Glutamatergic neuron (in vitro differentiated cells): ENCODE data around the gene XYLT1. TPM values are rescaled to one million over a fixed set of nuclear protein-coding genes. Genes with fewer than 3 reads are reported as not detected.
"Not testable (repeated sequence)": the region's sequence is repeated elsewhere in the genome, so short reads cannot be mapped to it uniquely, and the experiment has no call there.

ENCODE experiments used
- DNase-seq: peaks from one replicate; pipeline ENCODE4 v3.0.0; 2022
- H3K27ac Mint-ChIP-seq: one replicate; pipeline ENCODE4 v1.8.0; 2020; ENCODE audit warnings: mild to moderate bottlenecking, mixed read lengths, inconsistent platforms; ENCODE audit not compliant: unreplicated experiment
- H3K27me3 Mint-ChIP-seq: one replicate; pipeline ENCODE4 v1.8.0; 2020; ENCODE audit warnings: mild to moderate bottlenecking, moderate library complexity, mixed read lengths, inconsistent platforms; ENCODE audit not compliant: unreplicated experiment
- H3K36me3 Mint-ChIP-seq: one replicate; pipeline ENCODE4 v1.8.0; 2020; ENCODE audit warnings: mild to moderate bottlenecking, mixed read lengths, inconsistent platforms; ENCODE audit not compliant: unreplicated experiment
- H3K4me1 Mint-ChIP-seq: one replicate; pipeline ENCODE4 v1.8.0; 2020; ENCODE audit warnings: mild to moderate bottlenecking, low read depth, mixed read lengths, inconsistent platforms; ENCODE audit not compliant: unreplicated experiment
- H3K4me3 Mint-ChIP-seq: one replicate; pipeline ENCODE4 v1.8.0; 2020; ENCODE audit warnings: mild to moderate bottlenecking, mixed read lengths, inconsistent platforms; ENCODE audit not compliant: unreplicated experiment
- H3K9me3 Mint-ChIP-seq: one replicate; pipeline ENCODE4 v1.8.0; 2020; ENCODE audit warnings: mild to moderate bottlenecking, moderate library complexity, mixed read lengths, inconsistent platforms; ENCODE audit not compliant: unreplicated experiment
- CTCF ChIP-seq: fragments of 200-600 bp; sonication (generic); IDR thresholded peaks from one replicate; pipeline ENCODE4 v1.5.0; 2021; ENCODE audit not compliant: partially characterized antibody, unreplicated experiment
- total RNA-seq: library from RNA; stranded (reverse); fragmentation: NEBNext Ultra II Directional; extraction: Animal tissue kit (Norgen Biotek cat#: 25700); gene quantifications from one replicate; pipeline ENCODE4 v1.2.1, GENCODE V29; 2021; ENCODE audit not compliant: unreplicated experiment

Gene XYLT1
- total RNA-seq, 1 donor from 2014 or later = 18.4 TPM

DNA sequence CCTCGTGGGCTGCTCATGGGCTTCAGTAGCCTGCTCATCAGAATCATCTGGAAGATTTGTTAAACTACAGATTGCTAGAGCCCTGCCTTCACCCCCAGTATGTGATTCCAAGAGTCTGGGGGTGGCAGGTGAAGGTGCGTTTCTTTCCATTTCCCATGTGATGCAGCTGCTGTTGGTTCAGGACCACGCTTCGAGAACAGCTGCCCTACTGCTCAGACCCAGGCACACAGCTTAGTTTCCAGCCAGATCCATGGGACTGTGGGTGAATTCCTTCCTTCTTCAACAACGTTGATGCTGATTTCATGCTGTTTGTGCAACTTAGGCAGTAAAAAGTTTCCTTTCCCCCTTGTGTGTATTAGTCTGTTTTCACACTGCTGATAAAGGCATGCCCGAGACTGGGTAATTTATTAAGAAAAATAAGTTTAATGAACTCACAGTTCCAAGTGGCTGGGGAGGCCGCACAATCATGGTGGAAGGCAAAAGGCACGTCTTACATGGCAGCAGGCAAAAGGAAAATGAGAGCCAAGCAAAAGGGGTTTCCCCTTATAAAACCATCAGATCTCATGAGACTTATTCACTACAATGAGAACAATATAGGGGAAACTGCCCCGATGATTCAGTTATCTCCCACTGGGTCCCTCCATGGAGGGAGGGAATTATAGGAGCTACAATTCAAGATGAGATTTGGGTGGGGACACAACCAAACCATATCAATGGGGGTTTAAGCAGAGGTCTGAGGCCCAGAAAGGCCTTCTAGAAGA lies 159.2 kb downstream of the XYLT1 start:
- Mint-ChIP-seq H3K4me3 (no peak overlapping the region), H3K36me3 (no peaks in the 10 kb centered on the region), H3K27me3 (peaks cover 4% of the 10 kb centered on the region), H3K9me3 (peaks cover 2% of the 10 kb centered on the region), H3K27ac (no peak overlapping the region), H3K4me1 (peaks cover 4% of the 10 kb centered on the region)
- TF ChIP-seq CTCF = no peak
- no peak for DNase-seq

DNA sequence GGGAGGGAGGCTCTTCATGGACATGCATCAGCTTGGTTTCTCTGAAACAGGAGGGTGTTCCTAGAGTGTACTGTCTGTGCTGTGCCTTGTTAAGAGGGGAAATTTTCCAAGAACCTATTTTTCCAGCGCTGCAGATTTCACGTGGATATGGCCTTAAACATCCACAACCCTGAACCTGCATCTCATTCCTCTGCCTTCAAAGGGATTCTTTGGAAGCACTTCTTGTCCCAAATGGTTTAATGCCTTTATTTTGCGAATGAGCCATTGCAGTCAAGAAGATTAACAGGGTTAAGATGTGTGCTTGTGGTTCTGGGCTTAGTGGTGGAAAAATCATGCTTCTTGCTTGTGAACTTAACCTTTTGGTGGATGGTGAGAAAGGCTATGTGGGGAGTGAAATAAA lies 161.2 kb downstream of the XYLT1 start:
- TF ChIP-seq CTCF = no peak
- no peak overlapping the region for H3K27ac Mint-ChIP-seq
- peaks cover 2% of the 10 kb centered on the region for H3K9me3 Mint-ChIP-seq
- no peaks in the 10 kb centered on the region for H3K36me3 Mint-ChIP-seq
- DNase-seq = no peak
- H3K27me3 Mint-ChIP-seq = peaks cover 4% of the 10 kb centered on the region
- peaks cover 4% of the 10 kb centered on the region for H3K4me1 Mint-ChIP-seq
- no peak overlapping the region for H3K4me3 Mint-ChIP-seq

- Mint-ChIP-seq H3K4me1 (peaks cover 6% of the 10 kb centered on the region), H3K9me3 (peaks cover 2% of the 10 kb centered on the region), H3K27ac (no peak overlapping the region), H3K36me3 (no peaks in the 10 kb centered on the region), H3K27me3 (peaks cover 4% of the 10 kb centered on the region), H3K4me3 (no peak overlapping the region)
- no peak for DNase-seq
- no peak for TF ChIP-seq CTCF
These were observed 162.6 kb downstream of the XYLT1 start for GRCh38 chr16:17308186-17308585.

DNA sequence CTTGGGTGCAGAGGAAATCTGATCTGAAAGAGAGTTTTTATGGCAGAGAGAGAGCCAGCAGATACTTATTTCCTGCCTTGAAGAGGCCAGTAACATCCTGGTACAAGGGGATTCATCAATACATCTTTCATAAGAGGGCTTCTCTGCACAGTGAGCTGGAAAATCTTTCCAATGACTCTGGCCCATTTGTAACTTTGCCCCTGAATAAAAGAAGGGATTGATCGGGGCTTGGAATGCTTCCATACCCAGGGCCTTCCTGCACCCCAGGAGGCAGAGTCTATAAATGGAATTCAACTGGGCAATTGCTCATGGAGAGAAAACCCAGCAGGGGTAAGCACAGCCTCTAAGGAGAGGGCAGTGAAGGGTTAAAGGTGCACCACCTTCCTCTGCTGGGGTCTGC lies 163.3 kb downstream of the XYLT1 start:
- H3K4me1 Mint-ChIP-seq = peaks cover 8% of the 10 kb centered on the region
- no peak for DNase-seq
- no peak overlapping the region for H3K27ac Mint-ChIP-seq
- H3K4me3 Mint-ChIP-seq = no peak overlapping the region
- H3K9me3 Mint-ChIP-seq = peaks cover 2% of the 10 kb centered on the region
- H3K27me3 Mint-ChIP-seq = peaks cover 4% of the 10 kb centered on the region
- no peaks in the 10 kb centered on the region for H3K36me3 Mint-ChIP-seq
- no peak for TF ChIP-seq CTCF

- H3K9me3 Mint-ChIP-seq = peaks cover 2% of the 10 kb centered on the region
- TF ChIP-seq CTCF = no peak
- peaks cover 4% of the 10 kb centered on the region for H3K27me3 Mint-ChIP-seq
- no peaks in the 10 kb centered on the region for H3K36me3 Mint-ChIP-seq
- H3K27ac Mint-ChIP-seq = no peak overlapping the region
- DNase-seq = no peak
- H3K4me3 Mint-ChIP-seq = no peak overlapping the region
- H3K4me1 Mint-ChIP-seq = peaks cover 8% of the 10 kb centered on the region
These were observed 164.0 kb downstream of the XYLT1 start for GRCh38 chr16:17306745-17307144.

DNA sequence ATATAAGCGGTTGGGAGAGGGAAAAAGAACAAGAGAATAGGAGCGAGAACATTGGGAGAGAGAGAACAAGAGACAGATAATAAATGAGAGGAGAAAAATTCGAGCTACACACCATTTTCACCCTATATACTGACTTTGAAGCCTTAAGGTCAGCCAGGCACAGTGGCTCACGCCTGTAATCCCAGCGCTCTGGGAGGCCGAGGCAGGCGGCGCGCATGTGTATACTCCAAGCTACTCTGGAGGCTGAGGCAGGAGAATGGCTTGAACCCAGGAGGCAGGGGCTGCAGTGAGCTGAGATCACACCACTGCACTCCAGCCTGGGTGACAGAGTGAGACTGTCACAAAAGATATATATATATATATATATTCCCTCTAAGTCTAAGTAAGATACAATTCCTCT lies 164.5 kb downstream of the XYLT1 start:
- peak overlapping the region; percentile 36 for H3K27ac Mint-ChIP-seq
- H3K9me3 Mint-ChIP-seq, H3K27me3 Mint-ChIP-seq, H3K4me3 Mint-ChIP-seq, DNase-seq, H3K4me1 Mint-ChIP-seq, H3K36me3 Mint-ChIP-seq: not testable (repeated sequence)
